GM18511 (cell line): ENCODE data around the gene VCP.

Experiments used
- ATAC-seq: cut with Tn5 transposase; IDR thresholded peaks from one replicate; pipeline ENCODE4 v1.9.1; 2021; ENCODE audit warnings: mild to moderate bottlenecking, moderate library complexity; ENCODE audit not compliant: unreplicated experiment

VCP gene

GRCh38 chr9:35067056-35067455 lies 5.4 kb downstream of the VCP start:
- ATAC-seq, result no peak

GRCh38 chr9:35060548-35061207 lies 11.7 kb downstream of the VCP start:
- no peak for ATAC-seq

GRCh38 chr9:35059438-35059837 lies 13.0 kb downstream of the VCP start:
- ATAC-seq, result no peak

GRCh38 chr9:35057271-35057620 lies 15.2 kb downstream of the VCP start:
- ATAC-seq, result no peak

GRCh38 chr9:35056571-35057270 lies 15.7 kb downstream of the VCP start:
- ATAC-seq, result no peak

- no peak for ATAC-seq
These were observed 17.4 kb downstream of the VCP start for GRCh38 chr9:35054871-35055644.

- no peak for ATAC-seq
These were observed 18.1 kb downstream of the VCP start for GRCh38 chr9:35054185-35054835.

GRCh38 chr9:35051069-35051967 lies 21.1 kb downstream of the VCP start:
- peak; percentile 70 for ATAC-seq

- no peak for ATAC-seq
These were observed 23.9 kb downstream of the VCP start for GRCh38 chr9:35048511-35048910.

- ATAC-seq, result no peak
These were observed 28.4 kb downstream of the VCP start for GRCh38 chr9:35044071-35044470.

- no peak for ATAC-seq
These were observed 29.4 kb downstream of the VCP start for GRCh38 chr9:35042891-35043545.

GRCh38 chr9:35042081-35042604 lies 30.3 kb downstream of the VCP start:
- no peak for ATAC-seq

- no peak for ATAC-seq
These were observed 36.3 kb downstream of the VCP start for GRCh38 chr9:35035851-35036701.

GRCh38 chr9:35033101-35033500 lies 39.3 kb downstream of the VCP start:
- ATAC-seq, result no peak

- ATAC-seq, result no peak
These were observed 42.6 kb downstream of the VCP start for GRCh38 chr9:35029852-35030251.

GRCh38 chr9:35029241-35029640 lies 43.2 kb downstream of the VCP start:
- ATAC-seq, result no peak

- ATAC-seq, result no peak
These were observed 44.1 kb downstream of the VCP start for GRCh38 chr9:35028341-35028740.

GRCh38 chr9:35027860-35028259 lies 44.6 kb downstream of the VCP start:
- ATAC-seq, result no peak

GRCh38 chr9:35027374-35027773 lies 45.1 kb downstream of the VCP start:
- ATAC-seq, result no peak
